DND-41 (cell line): ENCODE results near the gene GPD1.

ENCODE experiments used
- EZH2 ChIP-seq: IDR thresholded peaks from 3 replicates; pipeline ENCODE4 v1.6.1; 2012; ENCODE audit warnings: borderline replicate concordance, low read depth, mild to moderate bottlenecking, moderate library complexity, low read length, inconsistent platforms; ENCODE audit not compliant: severe bottlenecking
- TF ChIP-seq, protein P1 (sequence below): IDR thresholded peaks from 2 replicates; pipeline ENCODE4 v1.5.1; 2012; ENCODE audit warnings: borderline replicate concordance, low read length, moderate library complexity, mild to moderate bottlenecking; ENCODE audit not compliant: poor library complexity, severe bottlenecking; ENCODE audit errors: extremely low read depth

DNA sequence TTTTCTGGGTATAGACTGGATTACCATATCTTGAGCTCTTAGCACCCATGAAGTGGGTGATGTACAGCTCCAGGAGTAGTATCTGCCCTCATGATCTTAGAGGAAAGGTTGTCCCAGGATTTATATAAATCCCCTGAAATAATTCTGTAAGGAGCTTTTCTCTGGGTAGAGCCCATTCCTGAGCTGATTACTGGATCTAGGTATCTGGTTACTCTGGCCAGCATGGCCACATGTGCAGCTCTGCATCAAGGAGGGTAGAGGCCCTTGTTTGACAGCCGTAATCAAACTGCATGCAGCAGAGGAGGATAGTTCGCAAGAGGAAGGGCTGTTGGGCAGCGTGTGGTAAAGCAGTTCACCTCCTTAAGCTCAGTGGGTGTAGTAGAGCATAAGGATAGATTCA, 16.7 kb downstream of the GPD1 start:
- no peak for TF ChIP-seq EZH2
- TF ChIP-seq, protein P1, sequence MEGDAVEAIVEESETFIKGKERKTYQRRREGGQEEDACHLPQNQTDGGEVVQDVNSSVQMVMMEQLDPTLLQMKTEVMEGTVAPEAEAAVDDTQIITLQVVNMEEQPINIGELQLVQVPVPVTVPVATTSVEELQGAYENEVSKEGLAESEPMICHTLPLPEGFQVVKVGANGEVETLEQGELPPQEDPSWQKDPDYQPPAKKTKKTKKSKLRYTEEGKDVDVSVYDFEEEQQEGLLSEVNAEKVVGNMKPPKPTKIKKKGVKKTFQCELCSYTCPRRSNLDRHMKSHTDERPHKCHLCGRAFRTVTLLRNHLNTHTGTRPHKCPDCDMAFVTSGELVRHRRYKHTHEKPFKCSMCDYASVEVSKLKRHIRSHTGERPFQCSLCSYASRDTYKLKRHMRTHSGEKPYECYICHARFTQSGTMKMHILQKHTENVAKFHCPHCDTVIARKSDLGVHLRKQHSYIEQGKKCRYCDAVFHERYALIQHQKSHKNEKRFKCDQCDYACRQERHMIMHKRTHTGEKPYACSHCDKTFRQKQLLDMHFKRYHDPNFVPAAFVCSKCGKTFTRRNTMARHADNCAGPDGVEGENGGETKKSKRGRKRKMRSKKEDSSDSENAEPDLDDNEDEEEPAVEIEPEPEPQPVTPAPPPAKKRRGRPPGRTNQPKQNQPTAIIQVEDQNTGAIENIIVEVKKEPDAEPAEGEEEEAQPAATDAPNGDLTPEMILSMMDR: no peak
